ENCODE data around the gene TKT. TPM values are rescaled to one million over a fixed set of nuclear protein-coding genes. Genes with fewer than 3 reads are reported as not detected.

TKT gene
- total RNA-seq, 6 donors from 2014 or later, result 402 to 605 (median 482) TPM

- H3K4me3 ChIP-seq, result no peak overlapping the region
- no peak for DNase-seq
- H3K4me1 ChIP-seq, result no peaks in the 10 kb centered on the region
- TF ChIP-seq EP300 (IDR thresholded peaks at IDR 0.05) (no peak), POLR2A (IDR thresholded peaks at IDR 0.05) (no peak), POLR2AphosphoS5 (IDR thresholded peaks at IDR 0.05) (no peak)
- TF ChIP-seq, protein P1, sequence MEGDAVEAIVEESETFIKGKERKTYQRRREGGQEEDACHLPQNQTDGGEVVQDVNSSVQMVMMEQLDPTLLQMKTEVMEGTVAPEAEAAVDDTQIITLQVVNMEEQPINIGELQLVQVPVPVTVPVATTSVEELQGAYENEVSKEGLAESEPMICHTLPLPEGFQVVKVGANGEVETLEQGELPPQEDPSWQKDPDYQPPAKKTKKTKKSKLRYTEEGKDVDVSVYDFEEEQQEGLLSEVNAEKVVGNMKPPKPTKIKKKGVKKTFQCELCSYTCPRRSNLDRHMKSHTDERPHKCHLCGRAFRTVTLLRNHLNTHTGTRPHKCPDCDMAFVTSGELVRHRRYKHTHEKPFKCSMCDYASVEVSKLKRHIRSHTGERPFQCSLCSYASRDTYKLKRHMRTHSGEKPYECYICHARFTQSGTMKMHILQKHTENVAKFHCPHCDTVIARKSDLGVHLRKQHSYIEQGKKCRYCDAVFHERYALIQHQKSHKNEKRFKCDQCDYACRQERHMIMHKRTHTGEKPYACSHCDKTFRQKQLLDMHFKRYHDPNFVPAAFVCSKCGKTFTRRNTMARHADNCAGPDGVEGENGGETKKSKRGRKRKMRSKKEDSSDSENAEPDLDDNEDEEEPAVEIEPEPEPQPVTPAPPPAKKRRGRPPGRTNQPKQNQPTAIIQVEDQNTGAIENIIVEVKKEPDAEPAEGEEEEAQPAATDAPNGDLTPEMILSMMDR (IDR thresholded peaks at IDR 0.05), result no peak
- no peak overlapping the region for H3K27ac ChIP-seq
- WGBS, 2 donors, result 72 to 74% methylated on average over 9 of the region's 9 CpGs
- H3K9me3 ChIP-seq, result peaks cover 0 to 15% (median 4%) of the 10 kb centered on the region in 4 donors
- ATAC-seq (ENCODE audit: low FRiP score in 2 of 2), result no peak
- no peaks in the 10 kb centered on the region for H3K27me3 ChIP-seq
- H3K36me3 ChIP-seq, result no peaks in the 10 kb centered on the region
These were observed 43.8 kb downstream of the TKT start for GRCh38 chr3:53211706-53212702.

GRCh38 chr3:53202331-53203015 lies 53.3 kb downstream of the TKT start:
- no peak for ATAC-seq (ENCODE audit: low FRiP score in 2 of 2)
- no peaks in the 10 kb centered on the region for H3K36me3 ChIP-seq
- H3K9me3 ChIP-seq, result no peaks in the 10 kb centered on the region
- TF ChIP-seq POLR2AphosphoS5 (IDR thresholded peaks at IDR 0.05) (no peak), POLR2A (IDR thresholded peaks at IDR 0.05) (no peak), EP300 (IDR thresholded peaks at IDR 0.05) (no peak)
- TF ChIP-seq, protein P1 (IDR thresholded peaks at IDR 0.05), result no peak
- DNase-seq, result no peak
- no peak overlapping the region for H3K27ac ChIP-seq
- 76 to 81% methylated on average over 12 to 14 of the region's 14 CpGs for WGBS, 2 donors
- H3K4me3 ChIP-seq, result no peak overlapping the region
- no peaks in the 10 kb centered on the region for H3K27me3 ChIP-seq
- H3K4me1 ChIP-seq, result no peaks in the 10 kb centered on the region

DNA sequence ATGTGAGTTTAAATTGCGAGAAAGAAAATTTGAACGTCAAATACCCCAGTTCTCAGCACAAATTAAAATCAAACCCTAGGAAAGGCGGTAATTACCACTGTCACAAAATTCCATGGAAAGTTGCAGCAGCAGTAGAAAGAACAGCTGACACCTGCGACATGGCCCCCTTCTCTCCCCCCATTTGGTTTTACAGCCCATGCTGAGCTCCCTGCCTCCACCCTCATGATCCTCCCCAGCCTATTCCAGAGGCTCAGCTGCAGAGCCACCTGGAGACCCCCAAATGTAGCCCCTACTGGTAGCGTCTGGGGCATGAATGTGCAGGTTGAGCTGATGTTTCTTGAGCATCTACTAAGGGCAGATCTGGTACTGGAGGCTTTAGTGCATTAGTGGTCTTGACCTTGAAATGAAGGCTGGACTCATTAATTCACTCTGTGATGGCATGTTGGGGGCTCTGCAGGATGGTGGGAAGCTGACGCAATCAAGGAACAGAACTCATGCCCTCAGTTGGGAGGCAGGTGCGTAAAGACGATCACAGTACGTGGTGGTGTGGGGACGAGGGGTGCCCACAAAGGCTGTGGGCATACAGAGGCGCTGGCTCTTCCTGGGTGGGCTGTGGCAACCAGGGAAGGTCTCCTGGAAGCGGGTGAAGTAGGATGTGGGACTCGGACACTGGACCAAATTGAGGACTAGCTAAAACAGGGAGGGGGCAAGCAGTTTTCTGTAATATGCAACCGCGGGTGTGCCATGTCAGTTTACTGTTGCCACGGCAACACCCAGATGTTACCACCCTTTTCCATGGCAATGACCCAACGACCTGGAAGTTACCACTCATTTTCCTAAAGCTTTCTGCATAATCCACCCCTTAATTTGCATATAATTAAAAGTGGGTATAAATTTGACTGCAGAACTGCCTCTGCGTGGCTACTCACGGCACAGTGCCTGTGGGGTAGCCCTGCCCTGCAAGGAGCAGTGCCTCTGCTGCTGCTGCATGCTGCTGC lies 55.0 kb downstream of the TKT start:
- 84 to 89% methylated on average over 19 of the region's 19 CpGs for WGBS, 2 donors
- DNase-seq (no peak), ATAC-seq (ENCODE audit: low FRiP score in 2 of 2) (no peak)
- peaks cover 3 to 10% (median 6%) of the 10 kb centered on the region in 4 donors for H3K4me1 ChIP-seq
- no peak for TF ChIP-seq EP300 (IDR thresholded peaks at IDR 0.05)
- TF ChIP-seq POLR2A (IDR thresholded peaks at IDR 0.05), result no peak
- TF ChIP-seq, protein P1 (IDR thresholded peaks at IDR 0.05), result no peak
- TF ChIP-seq POLR2AphosphoS5 (IDR thresholded peaks at IDR 0.05), result no peak
- no peaks in the 10 kb centered on the region for H3K36me3 ChIP-seq
- no peak overlapping the region for H3K27ac ChIP-seq
- H3K4me3 ChIP-seq, result no peak overlapping the region
- no peaks in the 10 kb centered on the region for H3K27me3 ChIP-seq
- no peaks in the 10 kb centered on the region for H3K9me3 ChIP-seq

DNA sequence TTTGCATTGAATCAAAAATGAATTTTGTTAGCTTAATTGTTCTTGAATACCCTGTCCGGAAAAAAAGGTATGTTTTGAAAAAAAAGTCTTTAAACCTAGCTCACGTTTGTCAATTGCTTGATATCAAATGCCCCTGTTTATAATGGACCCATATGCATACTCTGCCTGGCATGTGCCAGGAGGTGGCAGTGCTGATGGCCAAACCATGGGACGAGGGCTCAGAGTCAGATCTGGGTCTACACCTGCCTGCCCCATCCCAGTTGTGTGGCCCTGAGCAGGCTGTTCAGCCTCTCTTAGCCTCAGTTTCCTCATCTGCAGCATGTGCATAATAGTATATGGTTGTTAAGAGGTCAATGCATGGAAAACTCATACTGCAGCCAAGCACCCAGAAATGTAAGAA lies 56.0 kb downstream of the TKT start:
- H3K36me3 ChIP-seq, result no peaks in the 10 kb centered on the region
- H3K27me3 ChIP-seq, result no peaks in the 10 kb centered on the region
- H3K27ac ChIP-seq, result no peak overlapping the region
- DNase-seq (no peak), ATAC-seq (ENCODE audit: low FRiP score in 2 of 2) (no peak)
- TF ChIP-seq EP300 (IDR thresholded peaks at IDR 0.05), result no peak
- no peak for TF ChIP-seq POLR2A (IDR thresholded peaks at IDR 0.05)
- H3K4me1 ChIP-seq, result peaks cover 6 to 19% (median 10%) of the 10 kb centered on the region in 4 donors
- H3K9me3 ChIP-seq, result no peaks in the 10 kb centered on the region
- no peak overlapping the region for H3K4me3 ChIP-seq
- WGBS, 2 donors, result 69 to 73% methylated on average over 3 of the region's 3 CpGs

Measured in upper lobe of left lung (tissue), 6 donors.